HG03460 (cell line): ENCODE results near the gene CGGBP1.

Source experiments
- ATAC-seq: cut with Tn5 transposase; IDR thresholded peaks from one replicate; pipeline ENCODE4 v1.9.1; 2021; ENCODE audit not compliant: unreplicated experiment

Gene CGGBP1, protein sequence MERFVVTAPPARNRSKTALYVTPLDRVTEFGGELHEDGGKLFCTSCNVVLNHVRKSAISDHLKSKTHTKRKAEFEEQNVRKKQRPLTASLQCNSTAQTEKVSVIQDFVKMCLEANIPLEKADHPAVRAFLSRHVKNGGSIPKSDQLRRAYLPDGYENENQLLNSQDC

DNA sequence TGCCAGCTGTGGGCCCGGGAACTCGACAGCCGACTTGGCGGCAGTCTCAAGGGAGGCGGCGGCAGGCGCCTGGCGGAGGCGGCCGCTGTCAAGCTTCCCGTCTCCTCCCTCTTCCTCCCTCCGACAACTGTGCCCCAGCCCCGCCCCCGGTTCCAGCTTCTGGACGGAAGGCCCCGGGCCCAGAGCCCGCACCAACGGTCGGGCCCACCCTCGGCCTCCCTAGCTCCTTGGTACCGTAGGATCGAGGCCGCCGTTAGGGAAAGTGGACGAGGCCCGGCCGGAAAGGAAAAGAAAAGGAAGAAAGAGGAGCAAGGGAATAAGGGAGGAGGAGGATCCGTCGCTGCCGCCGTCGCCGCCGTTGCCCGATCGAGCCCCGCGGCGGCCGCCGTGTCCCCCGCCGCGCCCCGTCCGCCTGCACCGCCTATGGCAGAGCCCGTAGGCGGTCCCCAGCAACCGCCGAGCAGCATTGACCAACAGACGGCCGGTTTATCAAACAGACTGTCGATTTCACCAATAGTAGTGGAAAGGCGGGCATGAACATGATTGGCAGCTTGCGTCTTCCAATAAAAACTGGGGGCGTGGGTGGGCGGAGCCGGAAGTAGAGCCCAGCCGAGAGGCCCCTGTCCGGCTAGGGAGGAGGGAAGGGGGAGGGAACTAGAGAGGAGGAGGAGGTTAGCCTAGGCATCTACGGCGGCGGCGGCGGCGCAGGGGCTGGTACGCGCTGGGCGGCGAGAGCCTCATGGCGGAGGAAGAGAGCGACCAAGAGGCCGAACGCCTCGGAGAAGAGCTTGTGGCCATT is at the start of gene CGGBP1, which contains the start of gene ZNF654:
Gene CGGBP1 (minus strand): TSS at position 425 of the 799 bp plus-strand sequence. CDS start 3,029 bp downstream, outside the sequence.
Gene ZNF654 (plus strand): TSS at position 675 of the 799 bp plus-strand sequence. CDS start 65 bp downstream, at position 740.
- peak; percentile 94 for ATAC-seq

DNA sequence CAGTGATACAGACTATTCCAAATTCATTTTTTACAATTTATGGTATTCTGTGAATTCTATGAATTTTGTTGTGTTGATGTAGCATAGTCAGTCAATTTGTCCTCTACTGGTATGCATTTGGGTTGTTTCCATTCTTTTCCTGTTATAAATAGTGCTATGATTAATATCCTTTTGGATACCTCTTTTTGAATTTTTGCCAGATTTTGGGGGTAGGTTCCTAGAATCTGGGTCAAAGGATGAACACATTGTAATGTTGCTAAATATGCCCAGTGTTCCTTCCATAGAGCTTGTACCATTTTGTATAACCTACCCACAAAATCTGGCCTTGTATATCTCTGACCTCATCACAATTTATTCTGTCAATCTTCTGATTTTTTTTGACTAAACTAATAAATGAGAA is 46.5 kb upstream of the CGGBP1 start:
- ATAC-seq = no peak

DNA sequence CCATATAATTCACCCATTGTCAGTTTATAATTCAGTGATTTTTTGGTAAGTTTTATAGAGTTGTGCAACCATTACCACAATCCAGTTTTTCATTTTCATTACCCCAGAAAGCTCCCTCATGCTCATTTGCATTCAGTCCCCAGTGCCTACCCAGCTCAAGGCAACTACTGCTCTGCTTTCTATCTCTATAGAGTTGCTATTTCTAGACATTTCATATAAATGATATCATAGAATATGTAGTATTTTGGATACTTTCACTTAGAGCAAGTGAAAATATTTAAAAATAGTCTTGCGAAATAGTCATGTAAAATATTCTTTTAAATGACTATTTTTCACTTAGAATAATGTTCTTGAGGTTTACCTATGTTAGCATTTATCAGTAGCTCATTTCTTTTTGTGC is 42.3 kb upstream of the CGGBP1 start:
- ATAC-seq = no peak

DNA sequence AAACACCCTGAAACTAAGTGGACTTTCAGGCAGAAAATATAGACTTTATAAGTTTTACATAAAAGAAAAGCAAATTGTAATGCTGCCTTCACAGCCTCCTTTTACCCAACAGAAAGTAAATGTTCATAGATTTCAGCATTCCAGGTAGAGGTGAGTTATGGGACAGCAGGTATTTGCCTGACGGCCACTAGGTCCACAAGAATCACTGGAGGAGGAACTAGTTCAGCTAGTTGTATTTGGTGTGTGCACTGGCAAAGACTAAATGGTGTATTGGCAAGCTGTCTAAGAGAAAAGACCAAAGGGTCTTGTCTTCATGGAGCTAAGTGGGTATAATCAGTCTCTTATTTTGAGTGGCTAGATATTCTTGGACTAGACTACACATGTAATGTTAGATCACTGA is 34.5 kb upstream of the CGGBP1 start:
- no peak for ATAC-seq

DNA sequence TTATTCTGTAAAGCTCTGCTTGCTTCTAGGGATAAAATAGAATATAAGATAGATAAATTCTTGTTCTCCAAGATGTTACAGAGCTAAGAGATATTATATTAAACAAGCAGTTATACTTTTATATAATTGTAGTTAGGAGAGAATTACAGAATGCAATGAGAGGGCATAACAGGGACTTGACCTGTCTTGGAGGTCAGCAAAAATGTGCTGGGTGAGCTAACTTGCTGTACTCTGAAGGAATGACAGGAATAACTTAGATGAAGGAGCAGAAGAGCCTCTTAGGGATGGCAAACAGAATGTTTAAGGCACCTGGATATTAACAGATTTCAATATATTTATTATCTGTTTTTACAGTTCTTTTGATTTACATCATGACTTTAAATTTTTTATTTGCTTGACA is 33.5 kb upstream of the CGGBP1 start:
- ATAC-seq = no peak

DNA sequence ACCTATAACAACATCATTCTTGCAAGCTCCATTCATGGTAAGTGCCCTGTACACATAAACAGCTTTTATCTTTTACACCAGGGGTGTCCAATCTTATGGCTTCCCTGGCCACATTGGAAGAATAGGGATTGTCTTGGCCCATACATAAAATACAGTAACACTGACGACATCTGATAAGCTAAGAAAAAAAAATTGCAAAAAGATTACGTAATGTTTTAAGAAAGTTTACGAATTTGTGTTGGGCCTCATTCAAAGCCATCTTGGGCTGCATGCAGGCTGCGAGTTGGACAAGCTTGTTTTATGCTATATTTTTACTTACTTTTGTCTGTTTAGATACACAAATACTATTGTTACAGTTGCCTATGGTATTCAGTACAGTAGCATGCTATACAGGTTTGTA is 31.9 kb upstream of the CGGBP1 start:
- ATAC-seq = no peak

DNA sequence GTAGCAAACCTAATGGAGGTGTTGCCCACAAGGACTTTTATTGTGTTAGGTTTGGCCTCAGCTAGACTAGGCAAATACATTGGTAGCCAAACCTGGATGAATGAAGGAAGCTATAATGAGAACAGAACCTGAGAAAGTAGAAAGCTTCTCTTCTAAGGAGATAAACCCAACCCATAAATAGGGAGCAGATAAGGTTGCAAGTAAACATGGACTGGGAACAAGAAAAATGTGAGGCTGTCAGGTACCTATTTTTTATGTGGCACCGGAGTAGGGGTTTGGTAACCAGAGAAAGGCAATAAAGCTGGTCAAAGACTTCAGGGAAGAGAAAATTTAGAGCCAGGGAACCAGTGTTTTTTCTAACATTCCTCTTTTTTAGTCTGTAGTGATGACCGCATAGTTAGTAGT is 25.3 kb upstream of the CGGBP1 start:
- no peak for ATAC-seq

DNA sequence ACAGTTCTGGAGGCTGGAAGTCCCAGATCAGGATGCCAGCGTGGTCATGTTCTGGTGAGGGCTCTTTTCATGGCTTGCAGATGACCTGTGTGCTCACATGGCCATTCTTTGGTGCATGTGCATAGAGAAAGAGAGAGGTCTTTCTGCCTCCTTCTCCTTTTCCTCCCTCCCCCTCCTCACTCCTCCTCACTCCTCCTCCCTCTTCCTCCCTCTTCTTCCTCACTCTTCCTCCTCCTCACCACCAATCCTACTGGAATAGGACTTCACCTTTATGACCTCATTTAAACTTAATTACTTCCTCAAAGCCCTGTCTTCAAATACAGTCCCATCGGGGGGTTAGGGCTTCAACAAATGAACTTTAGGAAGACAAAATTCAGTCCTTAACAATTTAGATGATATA is 24.0 kb upstream of the CGGBP1 start:
- ATAC-seq = no peak

DNA sequence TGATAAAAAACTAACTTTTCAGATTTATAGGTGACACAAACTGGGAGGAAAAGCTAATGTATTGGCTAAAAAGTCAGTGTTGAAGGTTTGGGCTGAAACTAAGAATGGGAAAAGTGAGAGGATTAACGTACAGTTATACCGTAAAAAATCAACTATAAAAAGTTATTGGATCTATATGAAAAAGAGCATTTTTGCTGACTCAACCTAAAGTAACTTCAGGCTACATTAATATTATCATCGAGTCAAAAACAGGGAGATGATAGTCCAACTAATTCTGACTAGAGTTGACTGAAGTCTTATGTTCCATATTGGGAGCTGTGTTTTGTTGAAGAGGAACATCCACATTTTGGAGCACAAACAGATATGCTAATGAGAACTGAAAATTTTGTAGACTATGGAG is 20.1 kb upstream of the CGGBP1 start:
- no peak for ATAC-seq

DNA sequence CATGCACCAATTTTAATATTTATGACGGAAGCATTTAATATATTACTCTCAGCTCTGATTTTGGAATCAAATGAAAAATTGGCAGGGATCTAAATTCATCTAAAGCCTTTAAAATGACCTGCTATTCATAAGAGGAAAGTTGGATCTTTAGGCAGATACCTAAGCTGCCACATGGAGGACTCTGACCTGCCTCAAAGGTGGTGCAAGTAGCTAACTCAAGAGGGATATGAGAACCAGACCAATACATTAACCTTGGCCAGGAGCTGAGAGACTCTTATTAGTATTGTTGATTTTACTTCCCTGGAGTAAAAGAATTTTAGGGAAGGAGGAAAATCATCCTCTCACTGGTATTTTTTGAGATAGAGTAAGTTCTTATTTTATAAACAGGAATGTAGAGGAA is 17.9 kb upstream of the CGGBP1 start:
- no peak for ATAC-seq

DNA sequence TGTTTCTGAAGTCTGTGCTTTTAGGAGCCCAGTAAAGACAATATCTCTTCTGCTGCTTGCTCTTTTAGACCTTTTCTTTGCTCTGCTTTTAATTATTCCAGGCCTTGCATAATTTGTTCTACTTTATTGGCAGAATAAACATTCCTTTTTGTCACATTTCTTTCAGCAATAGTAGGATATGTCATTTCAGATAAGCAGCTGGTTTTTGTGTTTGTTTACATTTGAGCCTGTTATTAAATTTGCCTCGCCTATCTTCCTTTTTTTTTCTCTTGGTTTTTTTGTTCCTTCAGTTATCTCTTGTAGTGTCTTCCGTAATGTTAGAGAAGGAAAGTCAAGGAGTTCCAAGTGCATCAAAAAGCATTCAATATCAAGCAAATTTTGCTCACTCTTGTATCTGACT is 16.7 kb upstream of the CGGBP1 start:
- no peak for ATAC-seq

DNA sequence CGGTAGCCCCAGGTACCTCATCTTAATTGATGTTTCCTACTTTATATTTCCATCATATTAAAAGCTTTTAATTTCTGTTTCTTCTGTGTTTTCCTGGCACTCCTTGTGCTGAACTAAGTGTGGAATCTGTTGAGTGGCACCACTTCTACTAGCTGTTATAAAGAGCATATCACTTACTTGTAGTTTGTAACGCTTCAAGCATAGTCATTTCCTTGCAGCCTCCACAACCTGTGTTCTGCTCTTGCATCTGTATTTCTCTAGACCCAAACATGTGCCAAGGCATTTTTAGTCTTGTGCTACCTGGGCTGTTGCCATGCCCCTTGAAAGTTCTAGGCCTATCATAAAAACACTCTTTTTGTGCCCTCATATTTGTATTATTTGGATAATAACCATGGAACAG is 16.3 kb upstream of the CGGBP1 start:
- ATAC-seq = no peak

DNA sequence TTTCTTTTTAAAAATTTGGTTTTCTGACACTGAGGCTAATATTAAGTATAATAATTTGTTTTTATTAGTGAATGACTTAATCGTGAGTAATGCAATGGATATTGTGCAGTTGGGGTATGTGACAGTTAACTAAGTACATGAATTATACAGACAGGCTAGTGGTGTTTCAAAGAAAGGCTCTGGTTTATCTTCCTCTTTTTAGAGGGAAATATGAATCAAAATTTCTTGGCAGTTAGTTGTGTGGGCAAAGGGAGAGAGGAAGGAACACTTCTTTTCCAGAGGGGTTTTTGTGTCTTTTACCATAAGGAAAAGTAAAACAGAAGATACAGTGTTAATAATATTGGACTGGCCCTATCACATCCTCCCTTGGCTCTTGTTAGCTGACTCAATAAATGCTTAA is 2.9 kb upstream of the CGGBP1 start:
- no peak for ATAC-seq

DNA sequence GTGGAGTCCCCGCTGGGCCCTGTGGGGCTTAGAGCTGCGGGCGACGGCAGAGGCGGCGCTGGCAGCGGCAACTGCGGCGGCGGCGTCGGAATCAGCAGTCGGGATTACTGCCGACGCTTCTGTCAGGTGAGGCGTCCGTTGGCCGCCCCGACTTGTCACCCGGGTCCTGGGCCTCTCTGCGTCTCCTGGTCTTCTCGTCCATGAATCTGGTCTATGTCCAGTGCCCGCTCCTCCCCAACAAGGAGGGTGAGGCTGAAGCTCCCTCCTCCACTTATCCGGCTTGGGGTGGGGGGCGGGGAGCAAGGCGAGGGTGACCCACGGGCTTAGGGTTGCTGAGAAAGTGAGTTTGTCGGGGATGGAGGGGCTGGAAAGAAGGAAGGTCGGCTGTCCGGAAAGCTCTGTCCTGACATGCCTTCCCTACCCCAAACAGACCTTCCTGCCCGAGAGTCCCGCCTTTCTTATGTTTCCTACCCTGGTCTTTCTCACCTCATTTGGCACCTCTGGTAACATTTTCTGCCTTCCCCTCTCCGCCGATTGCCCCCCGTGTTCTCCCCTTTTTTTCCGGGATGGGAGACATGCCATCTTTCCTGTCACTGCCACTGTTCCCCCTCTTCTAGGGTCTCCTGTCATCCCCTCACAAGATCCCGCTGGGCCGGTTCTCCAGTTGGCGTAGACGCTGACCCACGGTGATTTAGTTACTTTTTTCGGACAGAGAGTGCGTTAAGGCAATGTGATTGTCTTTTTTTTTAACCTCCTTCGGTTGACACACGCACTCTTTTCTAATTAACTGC is 770 bp upstream of the CGGBP1 start:
- ATAC-seq = peak; percentile 5

DNA sequence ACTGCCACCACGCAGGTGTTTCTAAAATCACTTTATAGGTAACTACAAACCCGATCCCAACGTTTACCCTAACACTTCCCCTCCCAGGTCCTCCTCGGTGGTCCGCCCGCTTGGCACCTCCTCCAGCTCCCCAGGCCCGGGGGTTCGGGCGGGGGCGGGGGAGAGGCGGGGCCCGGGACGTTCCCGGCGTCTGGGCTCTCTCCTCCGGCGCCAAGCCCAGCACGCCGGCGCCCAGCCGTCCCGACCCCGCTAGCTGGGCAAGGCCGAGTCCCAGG is 562 bp downstream of the CGGBP1 start:
- no peak for ATAC-seq

DNA sequence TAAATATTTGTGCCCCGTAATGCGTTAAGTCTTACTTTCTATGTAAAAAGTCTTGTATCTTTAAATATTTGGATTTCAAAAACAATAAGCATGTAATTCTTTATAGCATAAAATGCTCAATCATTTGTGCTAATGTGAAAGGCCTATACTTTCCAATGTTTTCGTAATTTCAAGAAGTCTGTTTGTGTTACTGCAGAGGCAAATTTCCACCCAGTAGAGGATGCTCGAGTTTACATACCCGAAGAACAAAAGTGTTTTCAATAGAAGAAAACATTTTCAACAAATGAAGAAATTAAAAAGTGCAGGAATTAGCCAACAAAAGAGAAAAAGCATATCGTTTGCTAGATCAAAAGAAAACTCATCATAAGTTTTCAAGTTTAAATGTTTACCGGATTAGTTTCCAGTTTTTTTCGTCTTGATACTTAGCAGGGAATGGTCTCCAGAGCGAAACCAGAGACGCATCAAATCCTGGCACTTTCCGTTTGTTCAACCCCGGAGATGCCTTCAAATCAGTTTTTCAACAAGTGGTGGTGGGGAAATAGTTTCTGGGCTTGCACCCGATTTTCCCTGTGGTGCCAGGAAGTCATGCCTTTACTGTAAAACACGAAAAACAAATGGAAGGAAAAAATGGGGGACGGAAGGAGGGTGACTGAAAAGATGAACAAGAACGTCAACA is 1.0 kb downstream of the CGGBP1 start:
- ATAC-seq = no peak

DNA sequence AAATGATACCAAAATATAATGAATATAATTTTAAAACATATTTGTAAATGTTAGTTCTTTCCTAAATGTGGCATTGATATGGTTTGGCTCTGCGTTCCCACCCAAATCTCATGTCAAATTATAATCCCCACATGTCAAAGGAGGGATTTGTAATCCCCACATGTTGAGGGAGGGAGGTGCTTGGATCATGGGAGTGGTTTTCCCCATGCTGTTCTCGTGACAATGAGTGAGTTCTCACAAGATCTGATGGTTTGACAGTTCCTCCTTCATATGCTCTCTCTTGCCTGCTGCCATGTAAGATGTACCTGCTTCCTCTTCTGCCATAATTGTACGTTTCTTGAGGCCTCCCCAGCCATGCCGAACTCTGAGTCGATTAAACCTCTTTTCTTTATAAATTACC is 12.0 kb downstream of the CGGBP1 start:
- no peak for ATAC-seq

DNA sequence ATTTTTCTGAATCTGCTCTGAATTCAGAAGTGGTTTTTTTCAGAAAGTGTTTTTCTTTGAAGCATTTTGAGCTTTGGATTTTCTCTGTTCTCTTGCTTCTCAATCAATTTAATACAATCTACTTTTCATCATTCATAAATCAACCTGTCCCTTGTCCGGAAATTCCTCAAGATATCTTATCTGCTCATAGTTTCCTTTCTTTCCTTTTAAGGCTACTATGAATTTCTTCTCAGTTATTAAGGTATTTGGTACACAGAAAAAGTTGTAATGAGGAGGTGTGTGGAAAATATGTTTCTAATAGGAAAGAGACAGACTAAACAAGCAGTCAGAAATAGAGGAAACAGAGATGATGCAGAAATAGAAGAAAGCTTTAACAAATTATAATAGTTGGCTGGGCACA is 14.4 kb downstream of the CGGBP1 start:
- no peak for ATAC-seq

DNA sequence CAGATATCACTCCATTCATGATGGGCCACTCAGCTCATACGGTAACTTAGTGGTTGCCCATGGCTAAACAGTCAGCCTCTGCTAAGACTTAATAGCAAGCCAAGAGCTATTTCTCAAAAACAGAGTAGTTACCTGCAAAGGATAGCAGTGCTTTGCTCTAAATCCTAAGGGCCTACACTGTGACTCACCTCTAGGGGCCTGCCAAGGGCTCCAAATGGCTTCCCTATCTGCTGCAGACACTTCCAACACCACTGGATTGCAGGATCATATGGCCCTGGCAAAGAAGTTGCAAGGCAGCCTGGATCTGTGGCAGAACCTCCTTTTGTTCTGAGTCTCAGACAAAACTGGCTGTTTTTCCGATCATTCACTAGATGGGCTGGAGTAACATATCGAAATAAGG is 17.8 kb downstream of the CGGBP1 start:
- no peak for ATAC-seq

DNA sequence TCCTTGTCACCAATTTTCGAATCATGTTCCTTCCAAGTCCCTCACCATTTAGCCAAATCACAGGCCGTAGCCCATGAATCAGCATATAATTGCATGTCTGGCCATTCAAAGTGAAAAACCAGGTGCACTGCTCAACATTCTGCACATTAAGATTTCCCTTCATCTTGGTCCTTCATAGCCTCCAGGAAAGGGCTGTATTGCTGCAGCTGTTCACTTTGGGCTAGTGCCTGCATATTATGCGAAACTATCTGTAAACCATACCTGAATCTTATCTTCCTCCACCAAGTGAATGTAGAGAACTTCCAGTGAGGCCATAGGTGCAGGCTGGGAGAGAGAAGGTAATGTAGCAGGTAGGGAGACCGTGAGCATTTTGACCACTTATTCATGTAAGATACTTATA is 18.3 kb downstream of the CGGBP1 start:
- no peak for ATAC-seq

DNA sequence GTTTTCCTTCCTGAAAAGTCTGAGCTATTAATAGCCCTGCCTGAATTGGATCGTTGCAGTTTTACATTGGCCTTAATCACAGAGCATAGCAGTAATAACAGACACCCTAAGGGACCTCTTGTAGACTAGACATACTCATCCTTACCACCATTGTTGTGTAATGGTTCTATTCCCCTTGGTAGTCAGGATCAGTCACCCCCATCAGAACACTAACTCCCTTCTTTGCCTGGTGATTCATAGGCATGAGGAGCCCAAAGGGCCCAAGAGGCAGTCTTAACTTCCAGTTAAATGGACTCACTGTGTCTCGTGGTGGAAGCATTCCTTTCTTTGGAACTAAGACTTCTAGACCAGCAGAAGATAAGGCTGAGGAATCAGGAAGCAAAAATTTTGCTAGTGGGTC is 20.2 kb downstream of the CGGBP1 start:
- no peak for ATAC-seq

DNA sequence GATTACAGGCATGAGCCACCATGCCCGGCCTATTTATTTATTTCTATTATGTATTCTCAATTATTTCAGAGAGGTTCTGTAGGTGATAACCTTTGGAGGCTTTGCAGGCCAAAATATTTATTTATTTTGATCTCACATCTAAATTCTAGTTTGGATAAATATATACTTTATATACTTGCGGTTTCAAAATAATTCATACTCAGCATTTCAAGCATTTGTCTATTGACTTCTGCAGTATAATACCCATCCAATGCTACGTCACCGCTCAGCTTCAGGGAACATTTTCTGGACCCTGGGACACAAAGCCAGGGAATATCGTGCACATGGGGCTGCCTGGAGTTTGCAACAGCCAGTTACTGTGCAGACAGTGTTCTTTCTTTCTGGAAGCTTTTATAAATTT is 22.6 kb downstream of the CGGBP1 start:
- ATAC-seq = no peak
